HG03469 (cell line): Measurements from ENCODE around the gene OS9.

ENCODE experiments used
- ATAC-seq: cut with Tn5 transposase; IDR thresholded peaks from one replicate; pipeline ENCODE4 v1.9.1; 2021; ENCODE audit warnings: mild to moderate bottlenecking, moderate library complexity, moderate number of reproducible peaks; ENCODE audit not compliant: unreplicated experiment

Gene OS9

GRCh38 chr12:57764662-57765002 lies 70.7 kb downstream of the OS9 start:
- no peak for ATAC-seq

GRCh38 chr12:57765003-57765697 lies 71.2 kb downstream of the OS9 start:
- no peak for ATAC-seq

- no peak for ATAC-seq
Observed at GRCh38 chr12:57765698-57766463, 71.9 kb downstream of the OS9 start.

GRCh38 chr12:57766464-57767304 lies 72.8 kb downstream of the OS9 start, which contains the start of gene CYP27B1:
CYP27B1 (minus strand) TSS chr12:57767078; CDS start chr12:57767041, 37 bp downstream.
- no peak for ATAC-seq

- no peak for ATAC-seq
Observed at GRCh38 chr12:57767305-57767698, 73.4 kb downstream of the OS9 start.

GRCh38 chr12:57767876-57768275 lies 73.9 kb downstream of the OS9 start:
- ATAC-seq, result no peak

GRCh38 chr12:57769594-57769993 lies 75.7 kb downstream of the OS9 start:
- no peak for ATAC-seq

GRCh38 chr12:57770734-57771133 lies 76.8 kb downstream of the OS9 start:
- ATAC-seq, result no peak
